ENCODE results near the gene DR1.

DR1 gene

DNA sequence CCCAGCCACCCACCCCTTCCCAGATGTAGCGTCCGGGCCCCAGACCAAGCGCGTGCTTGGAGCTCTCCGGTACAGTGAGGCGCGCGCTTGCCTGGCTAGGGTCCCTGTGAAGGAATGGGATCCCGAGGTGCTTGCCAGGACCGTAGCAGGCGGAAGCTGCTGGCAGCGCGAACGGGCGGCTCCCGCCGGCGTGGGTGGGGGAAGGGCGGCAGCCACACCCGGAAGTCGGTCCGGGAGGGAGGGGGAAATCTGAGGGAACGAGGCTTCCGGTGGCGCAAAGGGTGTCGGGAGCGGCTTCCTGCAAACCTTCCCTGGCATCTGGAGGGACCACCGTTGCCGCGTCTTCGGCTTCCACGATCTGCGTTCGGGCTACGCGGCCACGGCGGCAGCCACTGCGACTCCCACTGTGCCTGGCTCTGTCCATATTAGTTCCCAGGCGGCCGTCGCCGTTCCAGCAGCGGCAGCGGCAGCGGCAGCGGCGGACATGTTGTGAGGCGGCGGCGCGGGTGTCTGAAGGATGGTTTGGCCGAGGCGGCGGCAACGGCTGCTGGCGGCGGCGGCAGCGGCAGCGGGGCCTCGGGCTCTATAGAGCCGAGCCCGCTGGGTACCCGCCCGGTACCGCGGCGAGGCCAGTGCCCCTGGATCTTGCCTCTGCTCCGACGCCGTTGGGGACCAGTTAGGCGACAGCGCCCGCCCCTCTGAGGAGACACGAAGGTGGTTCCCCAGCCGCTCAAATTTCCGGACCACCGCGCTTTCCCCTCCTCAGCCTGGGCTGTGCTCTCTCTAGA, at the start of gene DR1:
TSS of gene DR1 (plus strand) at position 275 of the 788 bp plus-strand sequence. CDS start 739 bp downstream, outside the sequence.
- TF ChIP-seq, protein P1, sequence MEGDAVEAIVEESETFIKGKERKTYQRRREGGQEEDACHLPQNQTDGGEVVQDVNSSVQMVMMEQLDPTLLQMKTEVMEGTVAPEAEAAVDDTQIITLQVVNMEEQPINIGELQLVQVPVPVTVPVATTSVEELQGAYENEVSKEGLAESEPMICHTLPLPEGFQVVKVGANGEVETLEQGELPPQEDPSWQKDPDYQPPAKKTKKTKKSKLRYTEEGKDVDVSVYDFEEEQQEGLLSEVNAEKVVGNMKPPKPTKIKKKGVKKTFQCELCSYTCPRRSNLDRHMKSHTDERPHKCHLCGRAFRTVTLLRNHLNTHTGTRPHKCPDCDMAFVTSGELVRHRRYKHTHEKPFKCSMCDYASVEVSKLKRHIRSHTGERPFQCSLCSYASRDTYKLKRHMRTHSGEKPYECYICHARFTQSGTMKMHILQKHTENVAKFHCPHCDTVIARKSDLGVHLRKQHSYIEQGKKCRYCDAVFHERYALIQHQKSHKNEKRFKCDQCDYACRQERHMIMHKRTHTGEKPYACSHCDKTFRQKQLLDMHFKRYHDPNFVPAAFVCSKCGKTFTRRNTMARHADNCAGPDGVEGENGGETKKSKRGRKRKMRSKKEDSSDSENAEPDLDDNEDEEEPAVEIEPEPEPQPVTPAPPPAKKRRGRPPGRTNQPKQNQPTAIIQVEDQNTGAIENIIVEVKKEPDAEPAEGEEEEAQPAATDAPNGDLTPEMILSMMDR (IDR thresholded peaks at IDR 0.05; ENCODE audit: borderline replicate concordance, control extremely low read depth, extremely low read depth, insufficient read depth, missing control alignments) = no peak
- DNase-seq (ENCODE audit: low spot score) = peak; percentile 96
- in situ Hi-C loops (cut with MboI; ENCODE audit: low sequenced_read_pairs, unreplicated experiment) = no loop called here

DNA sequence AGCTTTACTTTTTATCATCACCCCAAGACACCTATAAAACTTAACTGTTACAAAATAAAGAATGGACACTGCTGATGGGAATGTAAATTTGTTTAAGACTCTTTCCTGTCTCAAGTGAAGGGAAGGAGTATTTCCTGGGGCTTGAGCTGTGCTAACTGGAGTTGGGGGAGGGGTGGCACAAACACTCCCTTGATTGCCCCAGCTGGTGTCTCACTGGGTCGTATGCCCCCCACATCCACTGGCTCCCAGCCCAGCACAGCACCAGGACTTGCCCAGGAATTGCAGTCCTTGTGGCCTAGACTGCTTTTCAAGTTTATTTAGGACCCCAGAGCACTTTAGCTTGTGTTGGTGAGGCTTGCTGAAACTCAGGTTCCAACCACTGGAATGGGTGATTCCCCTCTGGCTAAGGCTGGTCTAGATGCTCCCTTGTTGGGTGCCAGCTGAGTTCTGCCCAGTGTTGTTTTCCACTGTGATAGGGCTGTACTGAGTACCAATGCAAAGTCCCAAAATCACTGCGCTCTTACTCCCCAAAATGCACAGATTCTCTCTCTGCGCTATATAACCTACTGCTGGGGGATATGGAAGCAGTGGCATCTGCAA, 49.1 kb upstream of the DR1 start:
- DNase-seq (ENCODE audit: low spot score) = no peak
- TF ChIP-seq, protein P1 (IDR thresholded peaks at IDR 0.05; ENCODE audit: borderline replicate concordance, control extremely low read depth, extremely low read depth, insufficient read depth, missing control alignments) = no peak
- in situ Hi-C loops (cut with MboI; ENCODE audit: low sequenced_read_pairs, unreplicated experiment) = no loop called here

DNA sequence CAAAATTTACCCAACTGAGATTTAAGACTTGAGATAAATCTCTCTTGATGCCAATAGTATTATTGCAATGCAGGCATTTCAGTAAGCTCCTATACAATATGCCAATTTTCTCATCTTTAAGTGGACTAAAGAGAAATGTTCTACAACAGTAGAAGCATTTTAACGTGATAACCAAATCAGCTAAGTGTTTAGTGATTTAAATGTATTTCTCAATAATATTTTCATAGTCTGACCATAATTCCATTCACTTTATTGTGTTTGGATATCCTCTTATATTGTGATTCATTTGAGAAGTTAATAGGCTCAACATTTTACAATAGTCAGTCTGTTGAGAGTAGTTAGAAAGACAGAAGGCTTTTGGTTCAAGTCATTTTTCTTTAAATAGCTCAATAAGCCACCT, 44.6 kb upstream of the DR1 start:
- TF ChIP-seq, protein P1 (IDR thresholded peaks at IDR 0.05; ENCODE audit: borderline replicate concordance, control extremely low read depth, extremely low read depth, insufficient read depth, missing control alignments) = no peak
- DNase-seq (ENCODE audit: low spot score) = no peak
- in situ Hi-C loops (cut with MboI; ENCODE audit: low sequenced_read_pairs, unreplicated experiment) = loop anchor here (25.0 kb wide), 1 partner anchor 536 kb away; no protein-coding TSS in a partner anchor

DNA sequence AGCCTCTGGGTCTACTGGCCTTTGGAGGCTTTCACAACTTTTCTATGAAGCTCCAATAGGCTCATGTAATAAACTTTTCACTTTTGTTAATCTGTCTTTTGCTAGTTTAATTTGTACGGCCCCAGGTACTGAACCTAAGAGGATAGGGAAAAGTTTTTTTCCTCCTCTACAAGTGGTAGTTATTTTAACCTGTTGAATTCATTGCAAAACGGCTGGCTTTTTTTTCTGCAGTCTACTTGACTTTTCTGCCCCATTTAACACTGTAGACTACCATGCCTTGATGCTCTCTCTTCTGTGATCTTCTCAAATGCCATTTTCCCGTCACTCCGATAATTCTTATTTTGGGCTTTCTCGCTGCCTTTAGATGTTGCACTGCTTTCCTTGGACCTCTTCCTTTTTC, 43.6 kb upstream of the DR1 start:
- in situ Hi-C loops (cut with MboI; ENCODE audit: low sequenced_read_pairs, unreplicated experiment) = loop anchor here (25.0 kb wide), 1 partner anchor 535 kb away; no protein-coding TSS in a partner anchor
- TF ChIP-seq, protein P1 (IDR thresholded peaks at IDR 0.05; ENCODE audit: borderline replicate concordance, control extremely low read depth, extremely low read depth, insufficient read depth, missing control alignments) = no peak
- DNase-seq (ENCODE audit: low spot score) = no peak

DNA sequence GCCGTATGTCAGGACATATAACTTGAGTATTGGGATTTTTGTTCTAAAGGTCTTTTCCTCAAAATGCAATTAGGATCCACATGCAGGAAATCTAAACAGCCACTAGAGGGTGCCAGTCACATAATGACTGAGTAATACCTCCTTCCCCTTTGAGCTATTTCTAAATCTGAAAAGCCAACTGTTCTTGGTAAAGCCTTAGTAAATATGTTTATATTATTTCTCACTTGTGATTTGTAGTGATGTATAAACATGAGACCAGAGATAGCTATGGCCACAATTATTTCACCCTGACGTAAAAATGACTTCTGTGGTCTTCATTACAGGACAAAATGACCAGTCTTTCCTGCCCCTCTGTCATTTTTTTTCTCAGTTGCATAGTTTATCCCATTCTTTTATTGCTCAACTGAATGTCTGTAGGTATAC, 41.0 kb upstream of the DR1 start:
- DNase-seq (ENCODE audit: low spot score) = peak; percentile 50
- TF ChIP-seq, protein P1 (IDR thresholded peaks at IDR 0.05; ENCODE audit: borderline replicate concordance, control extremely low read depth, extremely low read depth, insufficient read depth, missing control alignments) = peak; percentile 41
- in situ Hi-C loops (cut with MboI; ENCODE audit: low sequenced_read_pairs, unreplicated experiment) = loop anchor here (25.0 kb wide), 1 partner anchor 533 kb away; no protein-coding TSS in a partner anchor

DNA sequence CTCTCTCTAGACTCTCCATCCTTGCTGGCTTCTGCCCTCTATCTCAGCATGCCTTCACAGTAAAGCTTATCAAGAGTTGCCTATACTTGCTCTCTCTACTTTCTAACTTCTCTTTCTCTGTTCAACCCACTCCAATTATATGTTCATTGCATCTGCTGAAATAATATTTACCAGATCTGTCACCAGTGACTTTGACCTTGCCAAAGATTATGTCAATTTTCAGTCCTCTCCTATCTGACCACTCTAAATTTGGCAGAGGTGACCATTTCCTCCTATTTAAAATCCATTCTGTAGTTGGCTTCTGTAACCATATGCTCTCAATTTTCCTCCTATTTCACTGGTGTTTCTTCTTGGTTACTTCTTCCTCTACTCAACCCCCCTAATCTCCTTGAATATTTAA, 38.8 kb upstream of the DR1 start:
- in situ Hi-C loops (cut with MboI; ENCODE audit: low sequenced_read_pairs, unreplicated experiment) = loop anchor here (25.0 kb wide), 1 partner anchor 530 kb away; no protein-coding TSS in a partner anchor
- DNase-seq (ENCODE audit: low spot score) = no peak
- TF ChIP-seq, protein P1 (IDR thresholded peaks at IDR 0.05; ENCODE audit: borderline replicate concordance, control extremely low read depth, extremely low read depth, insufficient read depth, missing control alignments) = no peak
